HepG2 (cell line): ENCODE data around the gene DUSP16. TPM values are rescaled to one million over a fixed set of nuclear protein-coding genes. Genes with fewer than 3 reads are reported as not detected.
"Not testable (repeated sequence)": the region's sequence is repeated elsewhere in the genome, so short reads cannot be mapped to it uniquely, and the experiment has no call there.

ENCODE experiments used
- ATAC-seq: fragments of 200-7000 bp; cut with Tn5 transposase; 3 replicates; pipeline ENCODE4 v1.9.1; 2020; ENCODE audit warnings: mild to moderate bottlenecking, moderate library complexity
- BruUV-seq: library from RNA; stranded (reverse); fragments of 400-500 nt; replicated peaks from 2 replicates; lab custom pipeline; 2021; lab: Mats Ljungman, UMichigan
- CTCF ChIA-PET: fragments of 300-600 bp; formaldehyde crosslinking; extraction: SDS; loops from one replicate; lab custom pipeline; 2021; ENCODE audit warnings: low total read pairs, inconsistent platforms, low intra/inter-chr PET ratio; lab: Yijun Ruan, JAX
- POLR2A ChIA-PET: fragments of 350-600 bp; sonication (Branson Sonifier 250); formaldehyde crosslinking; loops from one replicate; lab custom pipeline; 2020; ENCODE audit warnings: antibody characterized with exemption, inconsistent platforms; lab: Yijun Ruan, JAX
- DNase-seq: peaks from one replicate; pipeline ENCODE4 v3.0.0-alpha.2; 2015; ENCODE audit warnings: low spot score
- FAIRE-seq: peaks from 3 replicates; lab custom pipeline; 2011; peaks lifted over from hg19 to GRCh38; lab: Jason Lieb, UNC
- H2AFZ ChIP-seq: one replicate; pipeline ENCODE4 v1.6.1; 2011; ENCODE audit warnings: low read length, inconsistent platforms
- H3K27ac ChIP-seq: fragments of 300-600 bp; 3 replicates; pipeline ENCODE4 v1.8.0; 2011; ENCODE audit warnings: mixed run types, mild to moderate bottlenecking, mixed read lengths, low read length, inconsistent platforms; ENCODE audit not compliant: insufficient read depth; ENCODE audit errors: extremely low read length
- H3K27me3 ChIP-seq, 2 experiments: fragments of 200-600 bp in 1 of 2; 2 replicates in 1 of 2; 3 replicates in 1 of 2; pipeline versions ENCODE4 v1.6.0 to v1.8.0; 2011; ENCODE audit warnings: low read length in 2 of 2, mild to moderate bottlenecking in 2 of 2, moderate library complexity in 2 of 2, inconsistent platforms in 1 of 2; ENCODE audit not compliant: insufficient read depth in 2 of 2, control insufficient read depth in 1 of 2
- H3K36me3 ChIP-seq, 2 experiments: fragments of 200-600 bp in 1 of 2; replicated peaks in 1 of 2; 2 replicates in 1 of 2; 3 replicates in 1 of 2; pipeline versions ENCODE4 v1.5.1 to v1.8.0; 2011; ENCODE audit warnings: low read length in 2 of 2, inconsistent platforms in 1 of 2; ENCODE audit not compliant: insufficient read depth in 2 of 2, control insufficient read depth in 1 of 2
- H3K4me1 ChIP-seq: 2 replicates; pipeline ENCODE4 v1.5.1; 2012; ENCODE audit warnings: low read length, inconsistent platforms; ENCODE audit not compliant: insufficient read depth
- H3K4me2 ChIP-seq: 2 replicates; pipeline ENCODE4 v1.6.0; 2011; ENCODE audit warnings: low read depth, low read length, inconsistent platforms
- H3K4me3 ChIP-seq, 3 experiments: fragments of 200-600 bp in 1 of 3; sonication (generic), shearing (Covaris generic) in 1 of 3; replicated peaks in 1 of 3; 2 replicates each; pipeline ENCODE4 v1.5.1; 2011 to 2016; ENCODE audit warnings: low read length in 3 of 3, inconsistent platforms in 2 of 3, low read depth in 2 of 3, mild to moderate bottlenecking in 2 of 3, control low read depth in 1 of 3, mixed read lengths in 1 of 3; ENCODE audit not compliant: insufficient read depth in 1 of 3
- H3K79me2 ChIP-seq: one replicate; pipeline ENCODE4 v1.6.1; 2011; ENCODE audit warnings: low read length, inconsistent platforms; ENCODE audit not compliant: insufficient read depth
- H3K9ac ChIP-seq: 2 replicates; pipeline ENCODE4 v1.6.0; 2011; ENCODE audit warnings: mild to moderate bottlenecking, low read depth, low read length, inconsistent platforms; ENCODE audit not compliant: insufficient read depth
- H3K9me3 ChIP-seq: 2 replicates; pipeline ENCODE4 v1.5.1; 2012; ENCODE audit warnings: mild to moderate bottlenecking, low read length
- H4K20me1 ChIP-seq: 2 replicates; pipeline ENCODE4 v1.6.0; 2011; ENCODE audit warnings: inconsistent platforms, mild to moderate bottlenecking, low read length, moderate library complexity; ENCODE audit not compliant: insufficient read depth
- MED13 ChIP-seq: sonication (generic); formaldehyde crosslinking; IDR thresholded peaks from 2 replicates; pipeline ENCODE4 v1.5.0; 2020; ENCODE audit warnings: missing genetic modification reagents
- WGBS: methylation state at CpG from one replicate; pipeline ENCODE4 v1.1.6; 2017; ENCODE audit warnings: low lambda C conversion rate; 5-methylcytosine and 5-hydroxymethylcytosine counted together
- in situ Hi-C: cut with HindIII; loops from 2 replicates; pipeline ENCODE4 v1.10.0; 2017; ENCODE audit warnings: low pct_unique_long_range_greater_than_20kb; ENCODE audit not compliant: extremely low pct_ligation_motif_present
- intact Hi-C: fragments of 100-400 bp; cut with micrococcal nuclease; formaldehyde crosslinking; loops from one replicate; pipeline ENCODE4 v1.10.0; 2022; ENCODE audit not compliant: unreplicated experiment
- polyA plus RNA-seq, 8 experiments: library from polyadenylated mRNA; depleted of rRNA in 3 of 8; stranded (reverse) in 7 of 8; unstranded in 1 of 8; fragments of >200 nt; fragmentation: Illumina TruSeq in 4 of 8; extraction: Trizol in 4 of 8; gene quantifications; 2 replicates each; pipeline versions ENCODE4 v1.2.1 to v1.2.3, GENCODE V29; 2011 to 2016; ENCODE audit warnings: low read depth in 4 of 8, missing spikeins in 1 of 8, mixed read lengths in 1 of 8; ENCODE audit not compliant: insufficient read depth in 1 of 8
- total RNA-seq, 5 experiments: library from RNA; depleted of rRNA; stranded (reverse); fragments of >200 nt; fragmentation: Illumina TruSeq; extraction: Trizol; gene quantifications; 2 replicates each; pipeline ENCODE4 v1.2.3, GENCODE V29; 2016; ENCODE audit warnings: low read depth in 1 of 5

The DUSP16 gene
- total and polyA plus RNA-seq, 2 of the 13 experiments (the other 11 are each of a cell fraction or from before 2014, with no cell fraction given), result 45.7 to 46.6 TPM

DNA sequence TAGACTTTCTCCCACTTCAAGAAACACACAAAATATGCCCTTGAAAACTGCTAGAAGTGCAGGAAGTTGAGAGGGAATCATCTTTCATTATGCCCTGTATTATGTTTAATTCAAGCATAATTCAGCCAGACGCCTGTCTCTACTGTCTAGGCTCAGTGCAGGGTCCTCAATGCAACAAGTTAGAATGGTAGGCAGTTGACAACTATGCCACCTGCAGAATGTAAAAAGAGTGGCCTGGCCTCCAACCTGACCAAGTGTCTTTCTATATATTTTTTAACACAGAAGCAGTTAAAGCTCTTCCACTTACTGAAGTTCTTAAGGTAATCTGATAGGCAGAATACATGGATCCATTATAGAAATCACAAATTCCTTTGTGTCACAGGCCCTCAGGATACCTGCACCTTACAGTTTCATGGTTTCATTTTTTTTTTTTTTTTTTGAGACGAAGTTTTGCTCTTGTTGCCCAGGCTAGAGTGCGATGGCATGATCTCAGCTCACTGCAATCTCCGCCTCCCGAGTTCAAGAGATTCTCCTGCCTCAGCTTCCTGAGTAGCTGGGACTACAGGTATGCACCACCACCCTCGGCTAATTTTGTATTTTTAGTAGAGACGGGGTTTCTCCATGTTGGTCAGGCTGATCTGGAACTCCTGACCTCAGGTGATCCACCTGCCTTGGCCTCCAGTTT lies 60.4 kb downstream of the DUSP16 start:
- in situ Hi-C loops, POLR2A ChIA-PET, H3K27me3 ChIP-seq, H3K9me3 ChIP-seq, BruUV-seq, intact Hi-C loops, H3K27ac ChIP-seq, H3K4me3 ChIP-seq, H2AFZ ChIP-seq, FAIRE-seq, H3K9ac ChIP-seq, H4K20me1 ChIP-seq, H3K4me2 ChIP-seq, CTCF ChIA-PET, ATAC-seq, DNase-seq: not testable (repeated sequence)
- peaks cover 12 to 45% of the 10 kb centered on the region in 2 experiments for H3K36me3 ChIP-seq
- H3K79me2 ChIP-seq, result peaks cover 63% of the 10 kb centered on the region
- WGBS, result 96% methylated on average over 7 of the region's 7 CpGs
- peaks cover 33% of the 10 kb centered on the region for H3K4me1 ChIP-seq

DNA sequence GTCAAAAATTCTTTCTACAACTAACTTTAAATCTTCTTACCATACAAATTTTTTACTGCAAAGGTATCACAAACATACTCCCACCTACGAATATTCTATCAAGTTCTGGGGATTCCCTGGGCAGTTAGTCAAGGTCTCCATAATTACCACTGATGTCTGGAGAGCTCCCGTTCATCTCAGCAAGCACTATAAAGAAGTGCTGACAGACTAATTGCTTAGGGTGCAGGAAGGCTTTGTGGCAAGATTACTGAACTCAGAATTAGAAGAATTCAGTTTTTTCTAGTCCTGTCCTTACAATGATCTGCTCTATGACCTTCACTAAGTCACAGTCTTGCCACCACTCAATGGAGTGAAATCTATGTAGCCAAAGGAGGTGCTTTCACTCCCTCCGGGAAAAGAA lies 61.5 kb downstream of the DUSP16 start:
- ChIA-PET POLR2A (no interaction called here), CTCF (no interaction called here)
- Histone ChIP-seq H3K9ac (no peak overlapping the region), H3K4me1 (peaks cover 22% of the 10 kb centered on the region), H3K4me2 (no peak overlapping the region), H4K20me1 (peaks cover 3% of the 10 kb centered on the region; the same call in 1 of the 2 replicates), H3K79me2 (peaks cover 59% of the 10 kb centered on the region), H3K9me3 (no peaks in the 10 kb centered on the region), H3K27me3 (no peaks in the 10 kb centered on the region), H2AFZ (no peak overlapping the region), H3K36me3 (peaks cover 12 to 55% of the 10 kb centered on the region in 2 experiments), H3K4me3 (no peak overlapping the region), H3K27ac (no peak overlapping the region)
- intact Hi-C loops, result no loop called here
- TF ChIP-seq MED13 (CRISPR knock-in tag), result no peak
- 92% methylated on average over 3 of the region's 3 CpGs for WGBS
- in situ Hi-C loops, result no loop called here
- FAIRE-seq (no peak), ATAC-seq (no peak), DNase-seq (no peak)
- BruUV-seq, result no TSS peak
